Measurements from ENCODE around the gene SLC25A27.

DNA sequence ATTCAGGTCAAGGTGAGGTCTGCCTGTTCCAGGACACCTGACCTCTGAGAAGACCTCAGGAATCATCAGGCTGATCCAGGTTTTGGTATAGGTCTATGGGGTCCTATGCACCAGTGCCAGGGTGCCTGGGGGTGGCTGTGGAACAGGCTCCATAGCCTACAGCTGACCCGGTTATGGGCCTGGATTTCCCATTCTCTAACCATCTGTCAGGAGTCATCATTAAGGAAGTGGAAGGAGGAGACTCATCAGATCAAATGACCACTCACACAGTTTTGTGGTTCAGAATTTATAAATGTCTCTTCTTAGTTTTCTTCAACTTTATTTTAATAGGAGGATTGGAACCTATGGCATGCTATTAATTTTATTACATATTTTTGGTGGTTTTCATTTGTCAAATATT lies 67.6 kb downstream of the SLC25A27 start:
- no peak for TF ChIP-seq EZH2phosphoT487 (IDR thresholded peaks at IDR 0.05; ENCODE audit: low read length)
- TF ChIP-seq CTCF (IDR thresholded peaks at IDR 0.05; ENCODE audit: low read length), result no peak
- no peak for TF ChIP-seq EZH2 (optimal IDR thresholded peaks at IDR 0.05; ENCODE audit: low read depth, low read length)

All from MM.1S (cell line).